Thyroid gland (tissue), 4 donors: ENCODE measurements around the gene NMT2.

ENCODE experiments used
- POLR2A ChIP-seq, 2 donors: fragments of 450-650 bp; IDR thresholded peaks; one replicate each; pipeline ENCODE4 v1.6.1; 2017; ENCODE audit warnings: antibody characterized with exemption in 2 of 2, mild to moderate bottlenecking in 2 of 2, moderate library complexity in 1 of 2
- TF ChIP-seq, protein P1 (sequence below), 6 experiments: fragments of 200-600 bp in 3 of 6; fragments of 450-650 bp in 3 of 6; sonication (generic) in 3 of 6; IDR thresholded peaks; one replicate each; pipeline ENCODE4 v1.5.1; 2016 to 2019; ENCODE audit warnings: antibody characterized with exemption in 6 of 6, mild to moderate bottlenecking in 2 of 6, inconsistent platforms in 1 of 6, moderate library complexity in 1 of 6

DNA sequence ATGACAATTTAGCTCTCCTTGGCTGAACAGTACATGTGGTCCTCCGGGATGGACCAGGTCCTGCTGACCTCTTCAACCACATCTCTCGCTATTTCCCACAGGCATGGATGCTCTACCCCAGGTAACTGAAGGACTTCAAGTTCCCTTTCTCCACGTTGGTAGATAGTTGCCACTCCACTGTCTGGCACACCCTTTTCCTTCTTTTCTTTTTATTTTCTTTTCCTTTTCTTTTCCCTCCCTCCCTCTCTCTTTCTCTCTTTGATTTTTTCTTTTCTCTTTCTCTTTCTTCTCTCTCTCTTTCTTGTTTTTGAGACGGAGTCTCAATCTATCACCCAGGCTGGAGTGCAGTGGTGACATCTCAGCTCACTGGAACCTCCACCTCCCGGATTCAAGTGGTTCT is 77.1 kb downstream of the NMT2 start:
- TF ChIP-seq, protein P1, sequence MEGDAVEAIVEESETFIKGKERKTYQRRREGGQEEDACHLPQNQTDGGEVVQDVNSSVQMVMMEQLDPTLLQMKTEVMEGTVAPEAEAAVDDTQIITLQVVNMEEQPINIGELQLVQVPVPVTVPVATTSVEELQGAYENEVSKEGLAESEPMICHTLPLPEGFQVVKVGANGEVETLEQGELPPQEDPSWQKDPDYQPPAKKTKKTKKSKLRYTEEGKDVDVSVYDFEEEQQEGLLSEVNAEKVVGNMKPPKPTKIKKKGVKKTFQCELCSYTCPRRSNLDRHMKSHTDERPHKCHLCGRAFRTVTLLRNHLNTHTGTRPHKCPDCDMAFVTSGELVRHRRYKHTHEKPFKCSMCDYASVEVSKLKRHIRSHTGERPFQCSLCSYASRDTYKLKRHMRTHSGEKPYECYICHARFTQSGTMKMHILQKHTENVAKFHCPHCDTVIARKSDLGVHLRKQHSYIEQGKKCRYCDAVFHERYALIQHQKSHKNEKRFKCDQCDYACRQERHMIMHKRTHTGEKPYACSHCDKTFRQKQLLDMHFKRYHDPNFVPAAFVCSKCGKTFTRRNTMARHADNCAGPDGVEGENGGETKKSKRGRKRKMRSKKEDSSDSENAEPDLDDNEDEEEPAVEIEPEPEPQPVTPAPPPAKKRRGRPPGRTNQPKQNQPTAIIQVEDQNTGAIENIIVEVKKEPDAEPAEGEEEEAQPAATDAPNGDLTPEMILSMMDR (IDR thresholded peaks at IDR 0.05): no peak
- TF ChIP-seq POLR2A (IDR thresholded peaks at IDR 0.05): no peak
